Sigmoid colon (tissue), 4 donors: ENCODE measurements around the gene CENPA.
A peak's percentile ranks its signal among the peaks of the same experiment; 100 is the strongest.

ENCODE experiments used
- CTCF ChIP-seq, 4 experiments: fragments of 450-650 bp in 3 of 4; fragments of 200-600 bp in 1 of 4; IDR thresholded peaks; one replicate each; pipeline ENCODE4 v1.5.1; 2016 to 2019; ENCODE audit warnings: antibody characterized with exemption in 4 of 4, mild to moderate bottlenecking in 3 of 4, moderate library complexity in 2 of 4
- POLR2A ChIP-seq, 2 donors: fragments of 450-650 bp; IDR thresholded peaks; one replicate each; pipeline ENCODE4 v1.6.1; 2016; ENCODE audit warnings: antibody characterized with exemption in 2 of 2, mild to moderate bottlenecking in 2 of 2, moderate library complexity in 2 of 2
- POLR2AphosphoS5 ChIP-seq, 4 donors: sonication (generic); formaldehyde crosslinking; IDR thresholded peaks; one replicate each; pipeline ENCODE4 v1.6.1; 2017; ENCODE audit warnings: antibody characterized with exemption in 4 of 4

GRCh38 chr2:26785431-26786206 lies at the start of gene CENPA:
- TF ChIP-seq CTCF (IDR thresholded peaks at IDR 0.05) = peak in 2 of 4 experiments; percentile 16 to 18
- no peak for TF ChIP-seq POLR2A (IDR thresholded peaks at IDR 0.05)
- peak; percentile 47 to 79 (median 68) for TF ChIP-seq POLR2AphosphoS5 (IDR thresholded peaks at IDR 0.05)
